IMR-90 (cell line): ENCODE measurements around the gene LPCAT2. TPM values are rescaled to one million over a fixed set of nuclear protein-coding genes. Genes with fewer than 3 reads are reported as not detected.

ENCODE experiments used
- ATAC-seq: fragments of 200-7000 bp; cut with Tn5 transposase; 2 replicates; pipeline ENCODE4 v1.9.1; 2020; ENCODE audit warnings: low read depth, mild to moderate bottlenecking, moderate library complexity
- BruUV-seq: library from RNA; stranded (reverse); fragments of 400-500 nt; replicated peaks from 2 replicates; lab custom pipeline; 2021; lab: Mats Ljungman, UMichigan
- CTCF ChIA-PET: fragments of 300-600 bp; formaldehyde crosslinking; extraction: SDS; loops from one replicate; lab custom pipeline; 2021; ENCODE audit warnings: antibody characterized with exemption; lab: Yijun Ruan, JAX
- POLR2A ChIA-PET: fragments of 300-600 bp; sonication (Branson Sonifier 250); formaldehyde crosslinking; loops from one replicate; lab custom pipeline; 2022; ENCODE audit warnings: antibody characterized with exemption; ENCODE audit not compliant: unreplicated experiment; lab: Charles Lee
- DNase-seq: peaks from one replicate; pipeline ENCODE4 v3.0.0; 2013
- H2AFZ ChIP-seq: replicated peaks from 2 replicates; pipeline ENCODE3; 2013; ENCODE audit warnings: low read length, mild to moderate bottlenecking; ENCODE audit not compliant: poor library complexity
- H2AK5ac ChIP-seq: 2 replicates; pipeline ENCODE4 v1.6.1; 2013; ENCODE audit warnings: low read depth, low read length, inconsistent platforms
- H2AK9ac ChIP-seq: replicated peaks from 2 replicates; pipeline ENCODE3; 2013; ENCODE audit warnings: mild to moderate bottlenecking, low read depth, low read length, moderate library complexity; ENCODE audit not compliant: poor library complexity
- H2BK120ac ChIP-seq: 2 replicates; pipeline ENCODE4 v1.6.1; 2013; ENCODE audit warnings: low read depth, low read length, inconsistent platforms
- H2BK15ac ChIP-seq: 3 replicates; pipeline ENCODE4 v1.6.1; 2013; ENCODE audit warnings: low read depth, low read length, inconsistent platforms
- H2BK20ac ChIP-seq: 2 replicates; pipeline ENCODE4 v1.6.1; 2013; ENCODE audit warnings: low read depth, mild to moderate bottlenecking, inconsistent platforms, low read length, moderate library complexity
- H2BK5ac ChIP-seq: 2 replicates; pipeline ENCODE4 v1.6.1; 2013; ENCODE audit warnings: mild to moderate bottlenecking, low read depth, low read length, inconsistent platforms; ENCODE audit not compliant: poor library complexity, severe bottlenecking
- H3K14ac ChIP-seq: replicated peaks from 2 replicates; pipeline ENCODE4 v1.6.1; 2013; ENCODE audit warnings: low read depth, low read length, inconsistent platforms
- H3K18ac ChIP-seq: 2 replicates; pipeline ENCODE4 v1.6.1; 2013; ENCODE audit warnings: low read depth, low read length, control low read depth
- H3K23ac ChIP-seq: 2 replicates; pipeline ENCODE4 v1.6.1; 2013; ENCODE audit warnings: low read depth, low read length, inconsistent platforms
- H3K27ac ChIP-seq: 2 replicates; pipeline ENCODE4 v1.5.1; 2013; ENCODE audit warnings: mild to moderate bottlenecking, control low read depth, low read length; ENCODE audit not compliant: insufficient read depth
- H3K27me3 ChIP-seq: 2 replicates; pipeline ENCODE4 v1.6.1; 2013; ENCODE audit warnings: low read length; ENCODE audit not compliant: control insufficient read depth, insufficient read depth
- H3K36me3 ChIP-seq: 2 replicates; pipeline ENCODE4 v1.6.1; 2013; ENCODE audit warnings: low read length, mixed read lengths; ENCODE audit not compliant: control insufficient read depth, insufficient read depth
- H3K4ac ChIP-seq: 2 replicates; pipeline ENCODE4 v1.6.1; 2013; ENCODE audit warnings: low read depth, low read length, inconsistent platforms
- H3K4me1 ChIP-seq: 2 replicates; pipeline ENCODE4 v1.6.1; 2013; ENCODE audit warnings: low read length, mixed read lengths; ENCODE audit not compliant: control insufficient read depth, insufficient read depth
- H3K4me2 ChIP-seq: 2 replicates; pipeline ENCODE4 v1.6.1; 2013; ENCODE audit warnings: low read depth, mild to moderate bottlenecking, control low read depth, low read length, moderate library complexity
- H3K4me3 ChIP-seq: 2 replicates; pipeline ENCODE4 v1.5.1; 2013; ENCODE audit warnings: low read depth, mild to moderate bottlenecking, control low read depth, low read length, moderate library complexity; ENCODE audit not compliant: insufficient read depth
- H3K56ac ChIP-seq: 2 replicates; pipeline ENCODE4 v1.6.1; 2013; ENCODE audit warnings: low read length, inconsistent platforms; ENCODE audit not compliant: insufficient read depth; ENCODE audit errors: extremely low read depth
- H3K79me1 ChIP-seq, 2 experiments: 2 replicates each; pipeline ENCODE4 v1.6.1; 2013; ENCODE audit warnings: low read length in 2 of 2, inconsistent platforms in 1 of 2, low read depth in 1 of 2
- H3K9ac ChIP-seq: 2 replicates; pipeline ENCODE4 v1.6.1; 2013; ENCODE audit warnings: low read depth, low read length, control low read depth
- H3K9me1 ChIP-seq: 2 replicates; pipeline ENCODE4 v1.6.1; 2013; ENCODE audit warnings: low read length, inconsistent platforms; ENCODE audit not compliant: insufficient read depth
- H3K9me3 ChIP-seq: 2 replicates; pipeline ENCODE4 v1.6.1; 2013; ENCODE audit warnings: low read length; ENCODE audit not compliant: control insufficient read depth, insufficient read depth
- H4K20me1 ChIP-seq: 2 replicates; pipeline ENCODE4 v1.6.1; 2013; ENCODE audit warnings: low read length, inconsistent platforms; ENCODE audit not compliant: insufficient read depth
- H4K5ac ChIP-seq: 2 replicates; pipeline ENCODE4 v1.6.1; 2013; ENCODE audit warnings: mild to moderate bottlenecking, low read depth, low read length, control low read depth
- H4K8ac ChIP-seq, 2 experiments: 2 replicates each; pipeline ENCODE4 v1.6.1; 2013; ENCODE audit warnings: low read depth in 2 of 2, low read length in 2 of 2, control low read depth in 1 of 2, inconsistent platforms in 1 of 2
- H4K91ac ChIP-seq: 2 replicates; pipeline ENCODE4 v1.6.1; 2013; ENCODE audit warnings: low read depth, low read length, inconsistent platforms; ENCODE audit not compliant: insufficient read depth
- BHLHE40 ChIP-seq: fragments of 150-350 bp; IDR thresholded peaks from 2 replicates; pipeline ENCODE4 v1.6.1; 2016; ENCODE audit warnings: mild to moderate bottlenecking, low read depth, low read length
- MXI1 ChIP-seq: IDR thresholded peaks from 2 replicates; pipeline ENCODE4 v1.6.1; 2012; ENCODE audit warnings: low read depth, mild to moderate bottlenecking, low read length, moderate library complexity, borderline replicate concordance
- RAD21 ChIP-seq: IDR thresholded peaks from 2 replicates; pipeline ENCODE4 v1.6.1; 2012; ENCODE audit warnings: low read length, improper control_type of control experiment
- WGBS, 2 experiments: methylation state at CpG; one replicate each; pipeline versions ENCODE4 v1.1.5 to v1.1.7; 2013; ENCODE audit warnings: missing lambda C conversion rate in 2 of 2; ENCODE audit not compliant: insufficient read length in 1 of 2; ENCODE audit errors: extremely low coverage in 2 of 2; 5-methylcytosine and 5-hydroxymethylcytosine counted together
- dilution Hi-C: fragments of 300-500 bp; cut with HindIII; formaldehyde crosslinking; loops from one replicate; pipeline ENCODE4 v1.14.3; 2018; ENCODE audit warnings: low sequenced_read_pairs; ENCODE audit not compliant: unreplicated experiment
- in situ Hi-C: fragments of 300-500 bp; cut with MboI; formaldehyde crosslinking; loops from 3 replicates; pipeline ENCODE4 v1.14.3; 2019; ENCODE audit warnings: low sequenced_read_pairs, inconsistent platforms, mixed read lengths
- intact Hi-C: fragments of 100-400 bp; cut with micrococcal nuclease; formaldehyde crosslinking; loops from 2 replicates; pipeline ENCODE4 v1.10.0; 2022
- polyA plus RNA-seq, 3 experiments: library from polyadenylated mRNA; depleted of rRNA; stranded (reverse); fragments of >200 nt; gene quantifications; 2 replicates each; pipeline ENCODE4 v1.2.3, GENCODE V29; 2012; ENCODE audit warnings: low replicate concordance in 1 of 3
- total RNA-seq: library from RNA; depleted of rRNA; stranded (reverse); fragments of >200 nt; gene quantifications from 2 replicates; pipeline ENCODE4 v1.2.3, GENCODE V29; 2012
- TF ChIP-seq, protein P1 (sequence below): conservative IDR thresholded peaks from 2 replicates; pipeline ENCODE4 v1.5.1; 2012; ENCODE audit warnings: mild to moderate bottlenecking, low read depth, low read length, improper control_type of control experiment

LPCAT2 gene
- total and polyA plus RNA-seq, 2 of the 4 experiments (the other 2 are of a cell fraction), result 8.6 to 8.7 TPM

DNA sequence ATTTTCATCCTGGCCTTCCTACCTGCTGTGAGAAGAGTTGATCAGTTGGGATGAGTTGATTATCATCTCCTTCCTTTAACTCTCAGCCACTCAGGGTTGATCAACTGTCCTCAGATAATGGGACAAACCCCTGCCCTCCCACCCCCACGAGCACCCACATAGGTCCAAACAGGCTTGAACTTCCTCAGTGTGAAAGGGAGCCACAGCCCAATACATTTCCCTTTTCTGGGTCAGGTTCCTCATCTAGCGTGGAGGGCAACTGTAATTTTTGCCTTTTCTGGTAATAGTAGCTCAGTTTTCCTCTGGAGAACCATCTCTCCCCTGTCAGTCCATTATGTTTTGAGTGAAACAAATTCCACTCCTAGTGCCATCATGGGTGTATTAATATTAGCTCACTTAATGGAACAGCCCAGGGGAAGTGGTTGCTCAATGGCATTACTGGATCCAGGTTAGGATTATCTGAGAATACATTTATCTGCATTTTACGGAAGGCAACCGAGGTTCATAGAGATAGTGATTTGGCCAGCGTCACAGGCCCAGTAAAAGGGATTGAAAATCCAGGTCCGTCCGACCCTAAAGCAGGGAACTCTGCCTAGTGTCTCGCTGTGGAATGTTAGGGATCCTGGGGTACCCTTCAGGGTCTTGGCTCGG, 476 bp upstream of the LPCAT2 start:
- Histone ChIP-seq H3K23ac (no peak overlapping the region), H3K4me2 (no peak overlapping the region), H3K9me3 (no peaks in the 10 kb centered on the region), H2AFZ (peak overlapping the region; percentile 96), H3K9me1 (peaks cover 3% of the 10 kb centered on the region; the same call in 1 of the 2 replicates), H4K91ac (no peak overlapping the region), H3K36me3 (peaks cover 39% of the 10 kb centered on the region), H3K4me1 (peaks cover 5% of the 10 kb centered on the region; the same call in 1 of the 2 replicates), H2AK5ac (no peak overlapping the region), H4K8ac (no peak overlapping the region), H2BK5ac (no peak overlapping the region), H3K79me1 (peaks cover 6 to 24% of the 10 kb centered on the region in 2 experiments; a peak in 2 of 4 replicates), H3K27me3 (no peaks in the 10 kb centered on the region), H4K5ac (no peak overlapping the region), H2BK15ac (no peak overlapping the region), H3K18ac (no peak overlapping the region), H3K56ac (no peak overlapping the region), H3K9ac (no peak overlapping the region), H3K4ac (no peak overlapping the region), H2BK20ac (no peak overlapping the region), H3K4me3 (no peak overlapping the region), H3K14ac (no peak overlapping the region), H4K20me1 (no peaks in the 10 kb centered on the region), H2AK9ac (peak overlapping the region; percentile 80), H2BK120ac (no peak overlapping the region), H3K27ac (no peak overlapping the region)
- BruUV-seq, result no TSS peak
- DNase-seq, result no peak
- no peak for ATAC-seq
- TF ChIP-seq, protein P1, sequence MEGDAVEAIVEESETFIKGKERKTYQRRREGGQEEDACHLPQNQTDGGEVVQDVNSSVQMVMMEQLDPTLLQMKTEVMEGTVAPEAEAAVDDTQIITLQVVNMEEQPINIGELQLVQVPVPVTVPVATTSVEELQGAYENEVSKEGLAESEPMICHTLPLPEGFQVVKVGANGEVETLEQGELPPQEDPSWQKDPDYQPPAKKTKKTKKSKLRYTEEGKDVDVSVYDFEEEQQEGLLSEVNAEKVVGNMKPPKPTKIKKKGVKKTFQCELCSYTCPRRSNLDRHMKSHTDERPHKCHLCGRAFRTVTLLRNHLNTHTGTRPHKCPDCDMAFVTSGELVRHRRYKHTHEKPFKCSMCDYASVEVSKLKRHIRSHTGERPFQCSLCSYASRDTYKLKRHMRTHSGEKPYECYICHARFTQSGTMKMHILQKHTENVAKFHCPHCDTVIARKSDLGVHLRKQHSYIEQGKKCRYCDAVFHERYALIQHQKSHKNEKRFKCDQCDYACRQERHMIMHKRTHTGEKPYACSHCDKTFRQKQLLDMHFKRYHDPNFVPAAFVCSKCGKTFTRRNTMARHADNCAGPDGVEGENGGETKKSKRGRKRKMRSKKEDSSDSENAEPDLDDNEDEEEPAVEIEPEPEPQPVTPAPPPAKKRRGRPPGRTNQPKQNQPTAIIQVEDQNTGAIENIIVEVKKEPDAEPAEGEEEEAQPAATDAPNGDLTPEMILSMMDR, result no peak
- TF ChIP-seq RAD21 (no peak), BHLHE40 (no peak), MXI1 (no peak)
- POLR2A ChIA-PET, result no interaction called here
- WGBS, 2 experiments, result 60% methylated on average over 2 of the region's 9 CpGs; no CpG with 5 or more reads in 1 of the 2 experiments
- CTCF ChIA-PET, result no interaction called here
- dilution Hi-C loops, result no loop called here
- in situ Hi-C loops, result no loop called here
- intact Hi-C loops, result no loop called here
